ENCODE data around the gene XPR1.

DNA sequence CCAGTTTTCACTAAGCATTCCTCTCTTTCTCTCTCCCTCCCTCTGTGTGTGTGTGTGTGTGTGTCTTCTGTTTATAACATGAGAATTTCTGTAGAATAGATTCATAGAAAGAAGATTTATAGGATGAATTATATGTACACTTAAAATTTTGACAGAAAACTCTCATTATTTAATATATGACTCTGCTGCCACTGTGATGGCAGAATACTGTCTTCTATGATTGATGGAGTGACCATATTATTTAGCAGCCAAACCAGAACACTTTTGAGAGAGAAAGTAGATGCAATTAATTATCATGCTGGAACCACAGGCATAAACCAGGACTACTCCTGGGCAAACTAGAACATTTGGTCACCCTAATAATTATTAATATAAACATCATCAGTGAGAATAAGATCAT, 34.3 kb upstream of the XPR1 start:
- TF ChIP-seq POLR2A (IDR thresholded peaks at IDR 0.05; ENCODE audit: low read depth), result no peak
- TF ChIP-seq CTCF (IDR thresholded peaks at IDR 0.05), result no peak
- no peak for TF ChIP-seq POLR2AphosphoS5 (IDR thresholded peaks at IDR 0.05)

Data from esophagus muscularis mucosa (tissue), 3 donors.